SK-N-SH (cell line): ENCODE results near the gene AOC1. TPM values are rescaled to one million over a fixed set of nuclear protein-coding genes. Genes with fewer than 3 reads are reported as not detected.

Experiments
- CTCF ChIA-PET: fragments of 300-600, 350-600 bp; formaldehyde crosslinking; extraction: SDS; loops from one replicate; lab custom pipeline; 2021; lab: Yijun Ruan, JAX
- POLR2A ChIA-PET: fragments of 350-600 bp; sonication (Branson Sonifier 250); formaldehyde crosslinking; extraction: SDS; loops from one replicate; lab custom pipeline; 2020; ENCODE audit warnings: antibody characterized with exemption, inconsistent platforms; lab: Yijun Ruan, JAX
- DNase-seq: peaks from one replicate; pipeline ENCODE4 v3.0.0; 2012
- H2AFZ ChIP-seq: fragments of 200-600 bp; sonication (generic); 2 replicates; pipeline ENCODE4 v1.8.1; 2016; ENCODE audit warnings: antibody characterized with exemption, mild to moderate bottlenecking, low read depth
- H3F3A ChIP-seq: fragments of 200-600 bp; sonication (generic); replicated peaks from 2 replicates; pipeline ENCODE3; 2016; ENCODE audit warnings: antibody characterized with exemption, mild to moderate bottlenecking; ENCODE audit not compliant: insufficient read depth
- H3K27ac ChIP-seq, 2 experiments: fragments of 200-500 bp in 1 of 2; fragments of 200-600 bp in 1 of 2; sonication (Bioruptor generic) in 1 of 2; sonication (generic), shearing (Covaris generic) in 1 of 2; 2 replicates each; pipeline versions ENCODE4 v1.5.1 to v1.6.1; 2014 to 2016; ENCODE audit warnings: low read depth in 2 of 2, inconsistent platforms in 1 of 2, low read length in 1 of 2, mild to moderate bottlenecking in 1 of 2, mixed read lengths in 1 of 2
- H3K27me3 ChIP-seq: fragments of 200-600 bp; sonication (generic), shearing (Covaris generic); 2 replicates; pipeline ENCODE4 v1.6.1; 2016; ENCODE audit warnings: mixed run types; ENCODE audit not compliant: insufficient read depth
- H3K36me3 ChIP-seq, 2 experiments: fragments of 200-500 bp in 1 of 2; fragments of 200-600 bp in 1 of 2; sonication (Bioruptor generic) in 1 of 2; sonication (generic) in 1 of 2; replicated peaks in 1 of 2; 2 replicates each; pipeline versions ENCODE3 to v1.5.1; 2014 to 2016; ENCODE audit warnings: low read length in 1 of 2, mild to moderate bottlenecking in 1 of 2; ENCODE audit not compliant: insufficient read depth in 2 of 2, control insufficient read depth in 1 of 2
- H3K4me1 ChIP-seq, 2 experiments: fragments of 200-500 bp in 1 of 2; fragments of 200-600 bp in 1 of 2; sonication (Bioruptor generic) in 1 of 2; sonication (generic), shearing (Covaris generic) in 1 of 2; 2 replicates each; pipeline versions ENCODE4 v1.5.1 to v1.6.1; 2014 to 2016; ENCODE audit warnings: low read depth in 1 of 2, low read length in 1 of 2, mixed run types in 1 of 2; ENCODE audit not compliant: insufficient read depth in 2 of 2, control insufficient read depth in 1 of 2
- H3K4me2 ChIP-seq: fragments of 200-600 bp; sonication (generic), shearing (Covaris generic); 2 replicates; pipeline ENCODE4 v1.6.1; 2017; ENCODE audit warnings: mixed run types
- H3K4me3 ChIP-seq, 2 experiments: fragments of 200-500 bp in 1 of 2; fragments of 200-600 bp in 1 of 2; sonication (Bioruptor generic) in 1 of 2; sonication (generic), shearing (Covaris generic) in 1 of 2; 2 replicates each; pipeline versions ENCODE4 v1.5.1 to v1.8.1; 2014 to 2016; ENCODE audit warnings: low read depth in 2 of 2, inconsistent platforms in 1 of 2, low read length in 1 of 2, mild to moderate bottlenecking in 1 of 2, mixed read lengths in 1 of 2, moderate library complexity in 1 of 2
- H3K79me2 ChIP-seq: fragments of 200-600 bp; sonication (generic); 2 replicates; pipeline ENCODE4 v1.8.1; 2017; ENCODE audit warnings: mild to moderate bottlenecking; ENCODE audit not compliant: insufficient read depth
- H3K9ac ChIP-seq: fragments of 200-600 bp; sonication (generic); 2 replicates; pipeline ENCODE4 v1.6.1; 2017; ENCODE audit warnings: mixed run types
- H3K9me2 ChIP-seq: fragments of 200-600 bp; sonication (generic); 2 replicates; pipeline ENCODE4 v1.6.1; 2017; ENCODE audit warnings: mixed run types
- H3K9me3 ChIP-seq: fragments of 200-600 bp; sonication (generic); 2 replicates; pipeline ENCODE4 v1.6.1; 2017; ENCODE audit warnings: mixed run types, mild to moderate bottlenecking, moderate library complexity
- H4K20me1 ChIP-seq: fragments of 200-600 bp; sonication (generic); 2 replicates; pipeline ENCODE4 v1.6.1; 2017; ENCODE audit warnings: mild to moderate bottlenecking, mixed run types; ENCODE audit not compliant: insufficient read depth
- ELF1 ChIP-seq: IDR thresholded peaks from 2 replicates; pipeline ENCODE4 v1.4.0; 2012
- EP300 ChIP-seq, 2 experiments: IDR thresholded peaks; 2 replicates each; pipeline versions ENCODE4 v1.4.0 to v1.6.1; 2012; ENCODE audit warnings: borderline replicate concordance in 1 of 2, low read depth in 1 of 2, low read length in 1 of 2
- FOXJ3 ChIP-seq: sonication (generic); formaldehyde crosslinking; IDR thresholded peaks from 2 replicates; pipeline ENCODE4 v1.5.1; 2020; ENCODE audit warnings: mild to moderate bottlenecking, missing genetic modification reagents
- FOXM1 ChIP-seq: IDR thresholded peaks from 2 replicates; pipeline ENCODE4 v1.4.0; 2012; ENCODE audit warnings: low read depth, mild to moderate bottlenecking
- GABPA ChIP-seq: IDR thresholded peaks from 2 replicates; pipeline ENCODE4 v1.4.0; 2012; ENCODE audit warnings: low read depth, mild to moderate bottlenecking
- MAX ChIP-seq: IDR thresholded peaks from 2 replicates; pipeline ENCODE4 v1.4.0; 2012; ENCODE audit warnings: low read depth
- MXI1 ChIP-seq: IDR thresholded peaks from 2 replicates; pipeline ENCODE4 v1.6.1; 2012; ENCODE audit warnings: mild to moderate bottlenecking, low read depth, low read length, improper control_type of control experiment
- TCF12 ChIP-seq: IDR thresholded peaks from 2 replicates; pipeline ENCODE4 v1.4.0; 2012
- ZBTB33 ChIP-seq: IDR thresholded peaks from 2 replicates; pipeline ENCODE4 v1.4.0; 2012; ENCODE audit warnings: low read depth, borderline replicate concordance
- WGBS: methylation state at CpG from one replicate; pipeline ENCODE4 v1.1.6; 2017; ENCODE audit warnings: low lambda C conversion rate; 5-methylcytosine and 5-hydroxymethylcytosine counted together
- polyA plus RNA-seq, 3 experiments: library from polyadenylated mRNA; depleted of rRNA; stranded (reverse); fragments of >200 nt; gene quantifications; 2 replicates each; pipeline ENCODE4 v1.2.3, GENCODE V29; 2012
- TF ChIP-seq, protein P1 (sequence below): fragments of 150-350 bp; IDR thresholded peaks from 2 replicates; pipeline ENCODE4 v1.6.1; 2017; ENCODE audit warnings: antibody characterized with exemption, low read length, low read depth, borderline replicate concordance
- TF ChIP-seq, protein P2 (sequence below): IDR thresholded peaks from 2 replicates; pipeline ENCODE4 v1.6.1; 2012; ENCODE audit warnings: mild to moderate bottlenecking, low read depth, low read length, moderate library complexity

AOC1 gene
- polyA plus RNA-seq, 1 of the 3 experiments (the other 2 are of a cell fraction) = not detected

DNA sequence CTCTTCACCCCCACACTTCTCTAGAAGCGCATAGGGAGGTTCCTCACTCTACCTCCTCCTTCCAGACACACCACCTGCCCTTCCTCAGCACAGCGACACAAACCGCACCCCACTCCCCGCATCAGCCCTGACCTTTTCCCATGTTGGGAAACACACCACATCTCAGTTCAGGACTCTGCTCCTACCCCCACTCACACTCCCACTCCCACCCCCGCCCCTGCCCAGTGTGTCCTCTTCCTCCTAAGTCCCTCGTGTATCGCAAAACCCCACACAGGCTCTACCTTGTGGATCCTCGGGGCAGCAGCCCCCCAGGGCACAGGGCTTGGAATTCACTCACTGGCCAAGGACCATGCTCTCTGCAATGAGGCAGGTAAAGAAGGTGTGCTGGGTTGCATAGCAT, 4.2 kb upstream of the AOC1 start:
- ChIA-PET CTCF (interaction anchor here (1.2 to 1.4 kb wide), 2 partner anchors 12 to 50 kb away, joined by 4 read pairs; no protein-coding TSS in a partner anchor), POLR2A (no interaction called here)
- no peaks in the 10 kb centered on the region for H3K79me2 ChIP-seq

GRCh38 chr7:150848561-150849115, 3.7 kb upstream of the AOC1 start:
- no peak for DNase-seq
- no peak overlapping the region for H3K4me2 ChIP-seq
- no peak overlapping the region for H3K27ac ChIP-seq
- H3K9ac ChIP-seq = no peak overlapping the region
- no peak overlapping the region for H3K4me3 ChIP-seq
- no peaks in the 10 kb centered on the region for H3K9me2 ChIP-seq
- 0 out of 2 replicates have a peak, but pooled peaks cover 12% of the 10 kb centered on the region for H3K27me3 ChIP-seq
- ChIA-PET CTCF (interaction anchor here (0.7 to 1.7 kb wide), 2 partner anchors 16 to 28 kb away, joined by 3 to 5 read pairs; no protein-coding TSS in a partner anchor), POLR2A (no interaction called here)
- no peaks in the 10 kb centered on the region for H3K36me3 ChIP-seq
- H2AFZ ChIP-seq = no peak overlapping the region
- 22% methylated on average over 3 of the region's 3 CpGs for WGBS
- H3F3A ChIP-seq = no peaks in the 10 kb centered on the region
- no peak for TF ChIP-seq FOXM1
- no peak for TF ChIP-seq TCF12
- H3K4me1 ChIP-seq = peaks cover 0 to 20% of the 10 kb centered on the region in 2 experiments; a peak in 1 of 4 replicates
- no peaks in the 10 kb centered on the region for H3K9me3 ChIP-seq
- H4K20me1 ChIP-seq = no peaks in the 10 kb centered on the region
- H3K79me2 ChIP-seq = no peaks in the 10 kb centered on the region

More for the DNA sequence above, 4.2 kb upstream of the AOC1 start:
- no peak for TF ChIP-seq MAX
- TF ChIP-seq ELF1 = no peak
- TF ChIP-seq EP300 (IDR thresholded peaks at IDR 0.05; ENCODE audit: borderline replicate concordance in 1 of 2, low read depth in 1 of 2, low read length in 1 of 2) = no peak
- TF ChIP-seq FOXM1 = no peak
- TF ChIP-seq, protein P1, sequence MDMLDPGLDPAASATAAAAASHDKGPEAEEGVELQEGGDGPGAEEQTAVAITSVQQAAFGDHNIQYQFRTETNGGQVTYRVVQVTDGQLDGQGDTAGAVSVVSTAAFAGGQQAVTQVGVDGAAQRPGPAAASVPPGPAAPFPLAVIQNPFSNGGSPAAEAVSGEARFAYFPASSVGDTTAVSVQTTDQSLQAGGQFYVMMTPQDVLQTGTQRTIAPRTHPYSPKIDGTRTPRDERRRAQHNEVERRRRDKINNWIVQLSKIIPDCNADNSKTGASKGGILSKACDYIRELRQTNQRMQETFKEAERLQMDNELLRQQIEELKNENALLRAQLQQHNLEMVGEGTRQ = no peak
- no peak for TF ChIP-seq MXI1
- no peak for TF ChIP-seq FOXJ3 (CRISPR knock-in tag)
- TF ChIP-seq, all 33 proteins: peak for 0
- H3K27me3 ChIP-seq = 0 out of 2 replicates have a peak, but pooled peaks cover 11% of the 10 kb centered on the region
- no peaks in the 10 kb centered on the region for H3F3A ChIP-seq
- H2AFZ ChIP-seq = no peak overlapping the region
- WGBS = 56% methylated on average over 8 of the region's 8 CpGs
- H3K4me1 ChIP-seq = peaks cover 0 to 20% of the 10 kb centered on the region in 2 experiments; a peak in 1 of 4 replicates
- H4K20me1 ChIP-seq = no peaks in the 10 kb centered on the region
- no peaks in the 10 kb centered on the region for H3K9me2 ChIP-seq
- H3K4me2 ChIP-seq = no peak overlapping the region
- no peak overlapping the region for H3K27ac ChIP-seq
- no peak overlapping the region for H3K9ac ChIP-seq
- no peak overlapping the region for H3K4me3 ChIP-seq
- no peaks in the 10 kb centered on the region for H3K9me3 ChIP-seq
- DNase-seq = no peak
- no peaks in the 10 kb centered on the region for H3K36me3 ChIP-seq

DNA sequence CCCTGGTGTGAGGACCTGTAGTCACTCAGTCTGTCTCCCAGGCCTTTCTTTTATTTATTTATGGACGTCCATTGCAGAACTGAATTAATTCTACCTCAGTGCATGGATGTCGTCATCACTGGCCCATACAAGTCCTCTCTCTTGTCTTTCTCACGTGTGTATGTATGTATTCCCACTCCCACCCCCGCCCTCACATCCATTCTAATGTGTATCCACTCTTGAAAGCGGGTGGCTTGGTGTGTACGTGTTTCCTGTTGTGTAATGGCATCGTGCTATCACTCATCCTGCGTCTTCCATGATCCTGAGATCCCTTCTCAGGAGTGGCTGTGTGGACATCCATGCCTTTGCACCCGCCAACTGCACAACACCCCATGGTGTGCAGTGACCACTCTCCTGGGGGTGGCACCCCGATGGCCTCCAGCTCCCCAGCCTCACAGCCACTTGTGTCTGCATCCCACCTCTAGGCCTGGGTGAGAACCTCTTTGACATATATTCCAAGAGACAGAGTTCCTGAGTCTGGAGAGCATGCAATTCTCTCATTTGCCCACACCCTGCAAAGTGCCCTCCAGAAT, 3.0 kb upstream of the AOC1 start:
- H3K4me3 ChIP-seq = no peak overlapping the region
- H3K9me3 ChIP-seq = no peaks in the 10 kb centered on the region
- H3K79me2 ChIP-seq = no peaks in the 10 kb centered on the region
- DNase-seq = no peak
- no peaks in the 10 kb centered on the region for H3K9me2 ChIP-seq
- WGBS = 36% methylated on average over 10 of the region's 10 CpGs
- H3F3A ChIP-seq = no peaks in the 10 kb centered on the region
- H3K9ac ChIP-seq = no peak overlapping the region
- no peak overlapping the region for H3K27ac ChIP-seq
- POLR2A ChIA-PET = no interaction called here
- H3K27me3 ChIP-seq = peaks cover 12% of the 10 kb centered on the region; the same call in 1 of the 2 replicates
- no peaks in the 10 kb centered on the region for H4K20me1 ChIP-seq
- H2AFZ ChIP-seq = no peak overlapping the region
- no peaks in the 10 kb centered on the region for H3K36me3 ChIP-seq
- no peak overlapping the region for H3K4me2 ChIP-seq
- peaks cover 0 to 20% of the 10 kb centered on the region in 2 experiments; a peak in 1 of 4 replicates for H3K4me1 ChIP-seq
- CTCF ChIA-PET = interaction anchor here (0.7 to 2.0 kb wide), 4 partner anchors 17 to 71 kb away, joined by 3 to 5 read pairs (median 4); no protein-coding TSS in a partner anchor
- TF ChIP-seq TCF12 (no peak), GABPA (no peak), ZBTB33 (no peak), EP300 (IDR thresholded peaks at IDR 0.05; ENCODE audit: borderline replicate concordance in 1 of 2, low read depth in 1 of 2, low read length in 1 of 2) (no peak)
- TF ChIP-seq, protein P2, sequence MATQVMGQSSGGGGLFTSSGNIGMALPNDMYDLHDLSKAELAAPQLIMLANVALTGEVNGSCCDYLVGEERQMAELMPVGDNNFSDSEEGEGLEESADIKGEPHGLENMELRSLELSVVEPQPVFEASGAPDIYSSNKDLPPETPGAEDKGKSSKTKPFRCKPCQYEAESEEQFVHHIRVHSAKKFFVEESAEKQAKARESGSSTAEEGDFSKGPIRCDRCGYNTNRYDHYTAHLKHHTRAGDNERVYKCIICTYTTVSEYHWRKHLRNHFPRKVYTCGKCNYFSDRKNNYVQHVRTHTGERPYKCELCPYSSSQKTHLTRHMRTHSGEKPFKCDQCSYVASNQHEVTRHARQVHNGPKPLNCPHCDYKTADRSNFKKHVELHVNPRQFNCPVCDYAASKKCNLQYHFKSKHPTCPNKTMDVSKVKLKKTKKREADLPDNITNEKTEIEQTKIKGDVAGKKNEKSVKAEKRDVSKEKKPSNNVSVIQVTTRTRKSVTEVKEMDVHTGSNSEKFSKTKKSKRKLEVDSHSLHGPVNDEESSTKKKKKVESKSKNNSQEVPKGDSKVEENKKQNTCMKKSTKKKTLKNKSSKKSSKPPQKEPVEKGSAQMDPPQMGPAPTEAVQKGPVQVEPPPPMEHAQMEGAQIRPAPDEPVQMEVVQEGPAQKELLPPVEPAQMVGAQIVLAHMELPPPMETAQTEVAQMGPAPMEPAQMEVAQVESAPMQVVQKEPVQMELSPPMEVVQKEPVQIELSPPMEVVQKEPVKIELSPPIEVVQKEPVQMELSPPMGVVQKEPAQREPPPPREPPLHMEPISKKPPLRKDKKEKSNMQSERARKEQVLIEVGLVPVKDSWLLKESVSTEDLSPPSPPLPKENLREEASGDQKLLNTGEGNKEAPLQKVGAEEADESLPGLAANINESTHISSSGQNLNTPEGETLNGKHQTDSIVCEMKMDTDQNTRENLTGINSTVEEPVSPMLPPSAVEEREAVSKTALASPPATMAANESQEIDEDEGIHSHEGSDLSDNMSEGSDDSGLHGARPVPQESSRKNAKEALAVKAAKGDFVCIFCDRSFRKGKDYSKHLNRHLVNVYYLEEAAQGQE = no peak
